Hematopoietic multipotent progenitor cell treated with erythropoietin and hydrocortisone succinate and interleukin-3 and kit ligand, for 8 days (in vitro differentiated cells): Measurements from ENCODE around the gene KMT2D.

Experiments used
- DNase-seq: peaks from one replicate; pipeline ENCODE4 v3.0.0-alpha.2; 2015

The KMT2D gene

GRCh38 chr12:49033611-49034285, 26.8 kb downstream of the KMT2D start:
- DNase-seq = no peak

- DNase-seq = no peak
Measured at GRCh38 chr12:49032679-49033447, 27.7 kb downstream of the KMT2D start.

DNA sequence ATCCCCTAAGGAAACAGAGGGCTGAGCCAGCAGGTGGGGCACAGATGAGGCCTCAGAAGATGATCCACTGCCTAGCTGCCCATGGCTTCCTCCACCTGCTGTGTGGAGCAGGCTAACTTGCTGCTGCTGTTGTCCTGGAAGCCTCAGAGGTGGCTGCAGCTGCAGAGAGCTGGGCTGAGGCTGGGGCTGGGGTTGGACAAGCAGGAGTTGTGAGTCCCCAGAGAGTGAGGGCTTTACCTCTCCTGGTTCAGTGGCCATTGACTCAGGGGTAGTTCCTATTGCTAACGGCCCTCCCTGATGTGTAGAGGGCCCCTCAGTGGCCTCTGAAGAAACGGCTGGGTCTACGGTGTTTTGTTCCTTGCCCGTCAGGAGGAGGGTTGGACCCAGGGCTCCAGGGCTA, 28.3 kb downstream of the KMT2D start:
- DNase-seq = no peak

GRCh38 chr12:49031573-49032161, 28.9 kb downstream of the KMT2D start:
- no peak for DNase-seq

- DNase-seq = no peak
Measured at GRCh38 chr12:49030714-49031572, 29.7 kb downstream of the KMT2D start.

DNA sequence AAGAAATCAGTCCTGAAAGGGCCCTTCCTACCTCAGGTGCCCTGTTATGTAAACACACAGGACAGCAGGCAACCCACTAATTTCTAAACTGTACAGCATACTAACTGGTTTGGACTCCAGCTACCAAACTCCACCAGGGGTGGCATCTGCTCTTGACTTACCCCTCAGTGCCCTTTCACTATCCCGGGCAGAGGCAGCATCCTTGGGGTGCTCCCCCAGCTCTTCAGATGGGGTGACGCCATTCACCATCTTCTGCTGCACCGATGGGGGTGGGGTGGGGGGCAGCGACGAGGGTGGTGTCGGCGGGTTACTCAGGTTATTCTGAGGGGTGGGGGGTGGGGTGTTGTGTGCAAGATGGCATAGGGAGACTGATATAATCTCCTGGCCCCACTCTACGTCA, 30.5 kb downstream of the KMT2D start:
- DNase-seq = no peak

- no peak for DNase-seq
Measured at GRCh38 chr12:49028666-49029275, 31.8 kb downstream of the KMT2D start.

- DNase-seq = no peak
Measured at GRCh38 chr12:49027846-49028555, 32.6 kb downstream of the KMT2D start.

DNA sequence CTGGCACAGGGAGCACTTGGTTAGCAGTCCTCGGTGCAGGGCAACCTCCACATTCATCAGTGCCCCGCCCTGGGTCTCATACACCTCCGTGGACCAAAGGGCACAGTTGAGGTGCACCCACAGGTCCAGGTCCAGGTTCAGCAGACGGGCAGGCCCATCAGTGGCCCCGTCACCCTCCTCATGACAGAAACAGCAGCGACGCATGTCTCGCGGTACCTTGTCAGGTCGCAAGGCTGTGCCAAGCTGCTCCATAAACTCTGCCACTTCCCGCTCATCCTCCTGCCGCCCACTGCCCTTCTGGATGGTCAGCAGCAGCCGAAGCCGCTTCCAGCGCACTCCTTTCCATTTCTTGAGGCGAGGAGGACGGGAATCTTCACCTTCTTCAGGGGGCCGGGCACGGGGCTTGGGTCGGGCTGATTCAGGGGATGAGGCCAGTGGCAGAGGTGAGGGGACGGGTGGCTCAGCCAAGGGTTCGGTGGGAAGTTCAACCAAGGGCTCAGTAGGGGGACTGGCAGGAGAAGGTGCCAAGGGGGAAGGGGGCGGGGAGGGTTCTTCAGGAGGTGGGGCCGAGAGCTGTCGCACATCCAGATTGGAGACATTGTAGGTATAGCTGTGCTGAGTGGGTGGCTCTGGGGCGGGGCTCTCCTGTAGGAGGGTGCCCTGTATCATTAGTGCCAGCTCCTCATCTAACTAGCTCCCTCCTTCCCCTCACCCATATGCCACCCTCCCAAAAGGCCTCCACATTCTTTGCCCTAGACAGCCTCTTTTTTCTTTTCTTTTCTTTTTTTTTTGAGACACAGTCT, 33.7 kb downstream of the KMT2D start:
- DNase-seq = no peak

GRCh38 chr12:49026101-49026500, 34.5 kb downstream of the KMT2D start:
- DNase-seq = no peak

GRCh38 chr12:49025463-49025862, 35.1 kb downstream of the KMT2D start:
- DNase-seq = no peak

GRCh38 chr12:49024543-49024942, 36.1 kb downstream of the KMT2D start:
- no peak for DNase-seq

DNA sequence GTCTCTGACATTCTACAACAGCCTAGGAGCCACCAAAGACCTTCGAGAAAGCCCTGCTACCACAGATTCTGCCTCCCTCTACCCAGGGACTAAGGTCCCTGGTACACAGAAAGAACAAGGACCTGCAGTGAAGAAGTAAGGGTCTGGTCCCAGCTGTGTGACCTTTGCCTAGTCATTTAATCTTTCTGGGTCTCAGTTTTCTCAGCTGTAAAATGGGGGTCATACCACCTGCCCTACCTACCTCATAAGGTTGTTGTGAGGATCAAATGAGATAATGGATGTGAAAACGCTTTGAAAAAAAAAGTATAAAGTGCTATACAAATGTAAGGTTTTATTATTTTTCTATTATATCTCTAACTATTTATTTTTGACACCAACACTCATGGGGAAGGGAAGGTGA, 36.8 kb downstream of the KMT2D start:
- no peak for DNase-seq

GRCh38 chr12:49022558-49023178, 37.9 kb downstream of the KMT2D start:
- no peak for DNase-seq

DNA sequence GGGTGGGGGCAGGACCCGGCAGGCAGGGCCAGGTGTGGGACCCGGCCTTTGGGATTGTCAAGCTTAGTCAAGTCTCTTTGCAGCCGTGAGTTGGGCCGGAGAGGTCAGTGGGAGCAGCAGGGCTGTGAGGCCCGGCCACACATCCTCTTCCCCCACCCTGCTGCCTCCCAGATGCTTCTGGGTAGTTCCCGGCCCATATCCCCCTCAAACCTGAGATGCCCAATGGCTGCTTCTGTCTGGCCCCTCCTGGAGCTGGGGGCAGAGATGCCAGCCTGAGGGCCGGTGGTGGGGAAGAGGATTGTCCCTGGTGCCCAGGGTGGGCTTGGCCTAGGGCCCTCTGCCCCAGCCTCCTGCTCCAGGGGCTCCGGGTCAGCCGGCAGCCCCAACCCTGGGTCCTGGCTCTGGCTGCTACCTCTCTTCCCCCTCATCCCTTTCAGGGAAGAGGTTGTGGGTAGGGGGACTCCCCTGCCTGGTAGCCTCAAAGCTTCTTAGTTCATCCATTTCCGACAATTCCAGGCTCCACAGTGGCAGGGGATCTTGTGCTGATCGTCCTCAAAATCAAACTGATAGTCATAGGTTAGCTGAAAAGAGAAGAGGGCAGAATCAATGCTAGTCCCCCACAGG, 39.2 kb downstream of the KMT2D start:
- no peak for DNase-seq

- no peak for DNase-seq
Measured at GRCh38 chr12:49020441-49020840, 40.2 kb downstream of the KMT2D start.

GRCh38 chr12:49019443-49020324, 40.9 kb downstream of the KMT2D start:
- DNase-seq = peak; percentile 80

DNA sequence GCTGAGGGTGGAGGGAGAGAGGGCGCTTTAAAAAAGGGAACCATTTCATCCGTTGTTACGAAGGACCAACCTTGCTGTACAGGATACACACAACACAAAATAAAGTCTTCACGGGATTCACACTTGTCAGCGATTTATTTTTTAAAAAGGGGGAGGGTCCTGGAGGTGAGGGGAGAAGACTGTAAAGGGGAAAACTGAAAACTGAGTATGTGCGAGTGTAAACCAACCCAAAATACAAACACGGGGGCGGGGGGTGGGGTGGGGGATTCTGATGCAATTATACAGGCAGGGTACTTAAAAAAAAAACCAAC, 41.5 kb downstream of the KMT2D start:
- no peak for DNase-seq
